Measurements from ENCODE around the gene THRA.

THRA gene

GRCh38 chr17:40021451-40021971 lies 41.3 kb upstream of the THRA start:
- Histone ChIP-seq H3K4me3 (ENCODE audit: low read depth in 1 of 2, low read length in 2 of 2) (no peak overlapping the region), H3K36me3 (ENCODE audit: insufficient read depth, low read length) (peaks cover 51% of the 10 kb centered on the region), H3K27ac (ENCODE audit: low read depth, low read length) (no peak overlapping the region), H3K9ac (ENCODE audit: low read length) (no peak overlapping the region), H3K4me1 (ENCODE audit: insufficient read depth, low read length) (peaks cover 30% of the 10 kb centered on the region), H3K27me3 (ENCODE audit: control insufficient read depth in 1 of 2, insufficient read depth in 2 of 2, low read length in 2 of 2) (no peaks in the 10 kb centered on the region), H3K9me3 (ENCODE audit: low read length) (no peaks in the 10 kb centered on the region)

- Histone ChIP-seq H3K9me3 (ENCODE audit: low read length) (no peaks in the 10 kb centered on the region), H3K4me1 (ENCODE audit: insufficient read depth, low read length) (peaks cover 39% of the 10 kb centered on the region), H3K4me3 (ENCODE audit: low read depth in 1 of 2, low read length in 2 of 2) (no peak overlapping the region), H3K27me3 (ENCODE audit: control insufficient read depth in 1 of 2, insufficient read depth in 2 of 2, low read length in 2 of 2) (no peaks in the 10 kb centered on the region), H3K27ac (ENCODE audit: low read depth, low read length) (no peak overlapping the region), H3K9ac (ENCODE audit: low read length) (no peak overlapping the region), H3K36me3 (ENCODE audit: insufficient read depth, low read length) (peaks cover 51% of the 10 kb centered on the region)
Observed at GRCh38 chr17:40022497-40022896, 40.3 kb upstream of the THRA start.

GRCh38 chr17:40022961-40023541 lies 39.7 kb upstream of the THRA start:
- no peak overlapping the region for H3K27ac ChIP-seq (ENCODE audit: low read depth, low read length)
- H3K4me3 ChIP-seq (ENCODE audit: low read depth in 1 of 2, low read length in 2 of 2), result no peak overlapping the region
- H3K36me3 ChIP-seq (ENCODE audit: insufficient read depth, low read length), result peaks cover 57% of the 10 kb centered on the region
- H3K4me1 ChIP-seq (ENCODE audit: insufficient read depth, low read length), result peaks cover 33% of the 10 kb centered on the region
- no peaks in the 10 kb centered on the region for H3K27me3 ChIP-seq (ENCODE audit: control insufficient read depth in 1 of 2, insufficient read depth in 2 of 2, low read length in 2 of 2)
- no peaks in the 10 kb centered on the region for H3K9me3 ChIP-seq (ENCODE audit: low read length)
- H3K9ac ChIP-seq (ENCODE audit: low read length), result no peak overlapping the region

DNA sequence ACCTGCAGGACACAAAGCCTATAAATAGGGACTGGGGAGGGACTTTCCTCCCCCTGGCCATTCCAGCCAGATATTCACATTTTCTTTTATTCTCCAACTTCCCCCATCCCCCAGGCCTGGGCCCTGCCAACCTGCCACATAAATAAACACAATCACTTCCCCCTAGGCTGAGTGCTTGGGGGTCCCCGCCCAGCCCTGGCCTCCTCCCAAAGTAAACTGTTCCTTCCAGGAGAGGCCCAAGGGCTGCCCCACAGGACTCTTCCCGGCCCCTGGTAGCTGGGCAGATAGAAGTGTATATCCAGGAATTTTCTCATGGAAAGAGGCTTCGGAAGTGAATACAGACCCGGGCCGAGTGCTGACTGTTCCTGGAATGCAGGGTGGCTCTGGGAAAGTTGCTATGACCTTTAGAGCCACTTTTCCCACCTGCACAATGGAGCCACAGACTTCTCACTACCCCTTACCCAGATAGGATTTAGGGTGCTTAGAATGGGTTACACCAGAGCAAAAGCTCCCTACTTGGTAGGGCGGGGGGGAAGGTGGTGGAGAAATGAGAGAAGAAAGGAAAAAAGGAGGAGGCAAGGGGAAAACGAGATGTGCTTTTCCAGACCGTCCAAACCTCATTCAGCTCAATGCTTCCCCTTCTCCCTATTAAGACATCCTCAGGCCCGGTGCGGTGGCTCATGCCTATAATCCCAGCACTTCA lies 39.0 kb upstream of the THRA start:
- Histone ChIP-seq H3K36me3 (ENCODE audit: insufficient read depth, low read length) (peaks cover 64% of the 10 kb centered on the region), H3K9me3 (ENCODE audit: low read length) (no peaks in the 10 kb centered on the region), H3K9ac (ENCODE audit: low read length) (no peak overlapping the region), H3K27me3 (ENCODE audit: control insufficient read depth in 1 of 2, insufficient read depth in 2 of 2, low read length in 2 of 2) (no peaks in the 10 kb centered on the region), H3K27ac (ENCODE audit: low read depth, low read length) (no peak overlapping the region), H3K4me3 (ENCODE audit: low read depth in 1 of 2, low read length in 2 of 2) (no peak overlapping the region), H3K4me1 (ENCODE audit: insufficient read depth, low read length) (peaks cover 26% of the 10 kb centered on the region)

DNA sequence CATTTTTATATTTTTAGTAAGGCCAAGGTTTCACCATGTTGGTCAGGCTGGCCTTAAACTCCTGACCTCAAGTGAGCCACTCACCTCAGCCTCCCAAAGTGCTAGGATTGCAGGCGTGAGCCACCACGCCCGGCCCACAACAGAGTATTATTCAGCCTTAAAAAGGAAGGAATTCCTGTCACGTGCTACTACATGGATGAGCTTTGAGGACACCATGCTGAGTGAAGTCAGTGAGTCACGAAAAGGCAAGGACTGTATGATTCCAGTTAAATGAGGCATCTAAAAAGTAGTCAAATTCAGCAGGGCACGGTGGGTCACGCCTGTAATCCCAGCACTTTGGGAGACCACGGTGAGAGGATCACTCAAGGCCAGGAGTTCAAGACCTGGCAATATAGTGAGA lies 37.9 kb upstream of the THRA start:
- Histone ChIP-seq H3K9me3 (ENCODE audit: low read length) (no peaks in the 10 kb centered on the region), H3K4me1 (ENCODE audit: insufficient read depth, low read length) (peaks cover 17% of the 10 kb centered on the region), H3K36me3 (ENCODE audit: insufficient read depth, low read length) (peaks cover 70% of the 10 kb centered on the region), H3K4me3 (ENCODE audit: low read depth in 1 of 2, low read length in 2 of 2) (no peak overlapping the region), H3K27me3 (ENCODE audit: control insufficient read depth in 1 of 2, insufficient read depth in 2 of 2, low read length in 2 of 2) (no peaks in the 10 kb centered on the region), H3K27ac (ENCODE audit: low read depth, low read length) (no peak overlapping the region), H3K9ac (ENCODE audit: low read length) (no peak overlapping the region)

- H3K27ac ChIP-seq (ENCODE audit: low read depth, low read length), result no peak overlapping the region
- H3K9ac ChIP-seq (ENCODE audit: low read length), result no peak overlapping the region
- peaks cover 17% of the 10 kb centered on the region for H3K4me1 ChIP-seq (ENCODE audit: insufficient read depth, low read length)
- H3K4me3 ChIP-seq (ENCODE audit: low read depth in 1 of 2, low read length in 2 of 2), result no peak overlapping the region
- peaks cover 68% of the 10 kb centered on the region for H3K36me3 ChIP-seq (ENCODE audit: insufficient read depth, low read length)
- no peaks in the 10 kb centered on the region for H3K27me3 ChIP-seq (ENCODE audit: control insufficient read depth in 1 of 2, insufficient read depth in 2 of 2, low read length in 2 of 2)
- H3K9me3 ChIP-seq (ENCODE audit: low read length), result no peaks in the 10 kb centered on the region
Observed at GRCh38 chr17:40025559-40025958, 37.2 kb upstream of the THRA start.

DNA sequence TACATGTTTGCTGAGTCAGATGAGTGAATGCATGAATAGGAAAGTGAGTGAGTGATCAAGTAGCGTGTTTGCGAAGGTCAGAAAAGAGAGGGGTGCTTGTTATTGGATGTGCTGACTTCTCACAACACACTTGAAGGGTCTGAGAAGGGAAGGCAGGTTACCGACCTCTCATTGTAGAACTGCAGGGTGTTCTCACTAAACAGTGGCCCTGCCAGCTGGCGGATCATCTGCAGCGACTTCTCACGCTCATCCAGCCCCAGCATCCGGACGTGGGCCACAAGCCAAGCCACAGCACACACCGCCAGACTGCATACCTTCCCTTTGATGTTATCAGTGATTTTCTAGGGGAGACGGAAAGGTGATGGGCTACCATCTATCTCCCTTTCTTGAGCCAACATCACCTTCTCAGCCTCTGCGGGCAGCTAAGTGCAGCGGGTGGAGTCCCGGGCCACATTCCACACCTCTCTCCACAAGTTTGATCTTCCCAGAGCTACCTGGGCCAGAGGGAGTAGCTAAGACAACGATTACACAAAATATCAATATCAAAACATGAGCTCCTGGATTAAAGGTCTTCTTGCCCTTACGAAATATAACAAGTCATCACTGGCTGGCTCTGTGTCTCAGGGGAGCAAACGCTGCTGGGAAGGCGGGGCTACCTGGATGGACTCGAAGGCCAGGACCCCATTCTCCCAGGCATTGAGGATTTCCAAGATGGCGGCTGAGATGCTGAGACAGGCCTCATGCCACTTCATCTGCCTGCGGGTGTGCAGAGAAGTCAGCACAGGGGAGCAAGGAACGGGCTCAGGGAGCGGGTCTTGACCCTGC lies 36.6 kb upstream of the THRA start:
- H3K9me3 ChIP-seq (ENCODE audit: low read length), result no peaks in the 10 kb centered on the region
- H3K36me3 ChIP-seq (ENCODE audit: insufficient read depth, low read length), result peaks cover 68% of the 10 kb centered on the region
- H3K4me1 ChIP-seq (ENCODE audit: insufficient read depth, low read length), result peaks cover 16% of the 10 kb centered on the region
- no peak overlapping the region for H3K27ac ChIP-seq (ENCODE audit: low read depth, low read length)
- no peaks in the 10 kb centered on the region for H3K27me3 ChIP-seq (ENCODE audit: control insufficient read depth in 1 of 2, insufficient read depth in 2 of 2, low read length in 2 of 2)
- no peak overlapping the region for H3K4me3 ChIP-seq (ENCODE audit: low read depth in 1 of 2, low read length in 2 of 2)
- no peak overlapping the region for H3K9ac ChIP-seq (ENCODE audit: low read length)

DNA sequence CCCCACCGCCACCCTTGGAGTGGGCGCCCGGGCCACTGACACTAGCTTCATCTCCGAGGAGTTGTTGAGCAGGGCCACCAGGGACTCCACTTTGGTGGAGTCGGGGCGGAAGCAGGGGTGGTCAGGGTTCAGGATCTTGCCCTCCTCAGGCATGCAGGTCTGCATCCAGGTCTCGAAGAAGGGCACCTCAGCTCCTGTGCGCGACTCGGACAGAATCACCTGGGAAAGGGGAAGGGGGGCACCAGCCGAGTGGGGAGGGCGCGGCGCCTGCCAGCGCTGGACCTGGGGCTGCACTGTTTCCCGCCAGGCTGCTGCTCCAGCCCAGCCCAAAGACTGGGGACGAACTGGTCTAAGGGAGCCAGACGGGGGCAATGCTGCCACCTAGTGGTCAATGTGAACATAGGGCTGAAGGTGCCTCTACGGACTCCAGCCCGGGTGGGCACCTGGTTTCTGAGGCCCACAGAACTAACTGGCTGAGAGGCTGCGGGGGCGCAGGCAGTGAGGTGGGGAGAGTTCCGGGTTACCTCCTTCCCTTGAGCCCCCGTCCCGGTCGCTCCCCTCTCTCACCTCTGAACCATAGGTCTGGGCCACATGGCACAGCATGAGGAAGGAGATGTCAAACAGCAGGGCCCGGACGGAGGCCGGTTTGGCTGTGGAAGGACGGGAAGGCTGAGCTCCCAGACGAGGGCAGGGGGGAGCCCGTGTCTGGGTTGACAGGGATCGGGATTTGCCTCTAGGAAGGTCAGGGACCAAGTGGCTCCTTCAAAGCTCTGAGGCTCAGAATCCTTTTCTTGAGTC lies 35.8 kb upstream of the THRA start:
- Histone ChIP-seq H3K36me3 (ENCODE audit: insufficient read depth, low read length) (peaks cover 69% of the 10 kb centered on the region), H3K4me3 (ENCODE audit: low read depth in 1 of 2, low read length in 2 of 2) (no peak overlapping the region), H3K9me3 (ENCODE audit: low read length) (no peaks in the 10 kb centered on the region), H3K9ac (ENCODE audit: low read length) (no peak overlapping the region), H3K27ac (ENCODE audit: low read depth, low read length) (no peak overlapping the region), H3K4me1 (ENCODE audit: insufficient read depth, low read length) (peaks cover 23% of the 10 kb centered on the region), H3K27me3 (ENCODE audit: control insufficient read depth in 1 of 2, insufficient read depth in 2 of 2, low read length in 2 of 2) (no peaks in the 10 kb centered on the region)

DNA sequence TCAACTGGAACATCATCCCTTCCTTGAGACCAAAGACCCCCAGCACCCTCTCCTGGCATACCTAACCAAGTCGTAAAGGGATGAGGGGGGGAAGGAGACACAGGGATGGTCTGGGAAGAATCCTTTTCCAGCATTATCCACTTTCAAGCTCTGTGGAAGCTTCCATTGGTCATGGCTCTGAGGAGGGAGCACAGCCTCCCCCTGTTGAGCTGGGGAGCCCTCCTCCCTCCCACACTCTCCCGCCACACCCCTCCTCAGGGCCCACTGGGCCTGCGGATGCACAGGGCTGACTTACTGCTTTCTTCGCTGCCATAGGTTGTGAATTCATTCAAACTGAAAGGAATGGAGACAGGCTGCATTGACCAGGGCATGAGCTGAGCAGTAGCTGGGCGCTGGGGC lies 35.2 kb upstream of the THRA start:
- peaks cover 65% of the 10 kb centered on the region for H3K36me3 ChIP-seq (ENCODE audit: insufficient read depth, low read length)
- peaks cover 29% of the 10 kb centered on the region for H3K4me1 ChIP-seq (ENCODE audit: insufficient read depth, low read length)
- no peaks in the 10 kb centered on the region for H3K9me3 ChIP-seq (ENCODE audit: low read length)
- H3K9ac ChIP-seq (ENCODE audit: low read length), result no peak overlapping the region
- no peaks in the 10 kb centered on the region for H3K27me3 ChIP-seq (ENCODE audit: control insufficient read depth in 1 of 2, insufficient read depth in 2 of 2, low read length in 2 of 2)
- no peak overlapping the region for H3K4me3 ChIP-seq (ENCODE audit: low read depth in 1 of 2, low read length in 2 of 2)
- no peak overlapping the region for H3K27ac ChIP-seq (ENCODE audit: low read depth, low read length)

DNA sequence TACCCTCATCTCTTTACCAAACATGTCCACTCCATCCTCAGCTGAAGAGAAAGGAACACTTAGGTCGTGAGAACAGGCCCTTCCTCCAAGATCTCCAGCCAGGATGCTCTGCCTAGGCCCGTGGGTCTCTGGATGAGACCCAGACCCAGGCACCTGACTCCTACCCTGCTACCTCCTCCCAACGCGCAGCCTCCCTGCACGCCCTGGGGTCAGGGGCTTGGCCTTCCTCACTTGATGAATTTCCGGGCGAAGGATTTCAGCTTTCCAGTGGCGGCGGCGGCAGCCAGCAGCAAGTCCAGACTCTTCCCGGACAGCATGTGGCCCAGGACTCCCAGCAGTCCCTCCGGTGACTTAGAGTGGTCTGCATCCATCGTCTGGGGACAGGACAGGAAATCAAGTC lies 34.2 kb upstream of the THRA start:
- no peak overlapping the region for H3K27ac ChIP-seq (ENCODE audit: low read depth, low read length)
- H3K27me3 ChIP-seq (ENCODE audit: control insufficient read depth in 1 of 2, insufficient read depth in 2 of 2, low read length in 2 of 2), result no peaks in the 10 kb centered on the region
- no peak overlapping the region for H3K4me3 ChIP-seq (ENCODE audit: low read depth in 1 of 2, low read length in 2 of 2)
- no peak overlapping the region for H3K9ac ChIP-seq (ENCODE audit: low read length)
- H3K9me3 ChIP-seq (ENCODE audit: low read length), result no peaks in the 10 kb centered on the region
- peaks cover 39% of the 10 kb centered on the region for H3K4me1 ChIP-seq (ENCODE audit: insufficient read depth, low read length)
- peaks cover 68% of the 10 kb centered on the region for H3K36me3 ChIP-seq (ENCODE audit: insufficient read depth, low read length)

DNA sequence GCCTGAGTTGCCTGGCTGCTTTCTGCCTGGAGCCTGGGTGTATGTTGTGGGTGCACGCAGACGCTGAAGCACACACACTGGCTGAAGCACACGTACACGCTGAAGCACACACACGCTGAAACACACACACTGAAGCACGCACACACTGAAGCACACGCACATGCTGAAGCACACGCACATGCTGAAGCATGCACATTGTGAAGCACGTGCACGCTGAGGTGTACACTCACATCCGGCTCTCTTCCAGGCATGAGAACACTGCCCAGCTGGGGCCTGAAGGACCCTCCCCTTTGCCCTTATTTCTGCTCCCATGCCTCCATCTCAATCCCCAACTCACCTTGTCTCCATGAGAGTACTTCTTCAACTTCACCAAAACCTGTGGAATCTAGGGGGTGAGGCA lies 31.1 kb upstream of the THRA start:
- Histone ChIP-seq H3K36me3 (ENCODE audit: insufficient read depth, low read length) (peaks cover 65% of the 10 kb centered on the region), H3K9me3 (ENCODE audit: low read length) (no peaks in the 10 kb centered on the region), H3K27me3 (ENCODE audit: control insufficient read depth in 1 of 2, insufficient read depth in 2 of 2, low read length in 2 of 2) (no peaks in the 10 kb centered on the region), H3K4me3 (ENCODE audit: low read depth in 1 of 2, low read length in 2 of 2) (no peak overlapping the region), H3K27ac (ENCODE audit: low read depth, low read length) (peak overlapping the region; percentile 44), H3K4me1 (ENCODE audit: insufficient read depth, low read length) (peaks cover 49% of the 10 kb centered on the region), H3K9ac (ENCODE audit: low read length) (no peak overlapping the region)
